EL (cell line): ENCODE results near the gene DNAJC28.
"Not testable (repeated sequence)": the region's sequence is repeated elsewhere in the genome, so short reads cannot be mapped to it uniquely, and the experiment has no call there.

Source experiments
- DNase-seq: peaks from one replicate; pipeline ENCODE4 v3.0.0-alpha.2; 2016

Gene DNAJC28

DNA sequence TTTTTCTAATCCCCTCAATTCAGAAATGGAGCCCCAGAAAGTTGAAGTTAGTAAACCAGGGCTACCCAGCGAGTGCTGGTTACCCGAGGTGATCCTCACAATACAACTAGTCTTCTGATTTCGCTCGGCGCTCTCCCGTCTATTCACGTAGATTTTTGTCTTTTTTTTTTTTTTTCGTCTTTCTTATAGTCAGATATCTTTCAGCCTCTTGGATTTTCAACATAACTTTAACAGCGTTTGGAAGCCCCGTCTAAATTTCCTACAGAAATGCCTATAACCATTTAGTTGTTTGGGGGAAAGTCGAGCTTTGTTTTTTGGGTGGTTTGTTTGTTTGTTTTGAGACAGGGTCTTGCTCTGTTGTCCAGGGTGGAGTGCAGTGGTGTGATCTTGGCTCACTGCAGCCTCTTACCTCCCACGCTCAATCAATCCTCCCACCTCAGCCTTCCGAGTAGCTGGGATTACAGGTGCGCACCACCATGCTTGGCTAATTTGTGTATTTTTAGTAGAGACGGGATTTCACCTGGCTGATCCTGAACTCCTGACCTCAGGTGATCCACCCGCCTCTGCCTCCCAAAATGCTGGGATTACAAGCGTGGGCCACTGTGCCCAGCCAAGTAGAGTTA is 10.9 kb downstream of the DNAJC28 start:
- no peak for DNase-seq

DNA sequence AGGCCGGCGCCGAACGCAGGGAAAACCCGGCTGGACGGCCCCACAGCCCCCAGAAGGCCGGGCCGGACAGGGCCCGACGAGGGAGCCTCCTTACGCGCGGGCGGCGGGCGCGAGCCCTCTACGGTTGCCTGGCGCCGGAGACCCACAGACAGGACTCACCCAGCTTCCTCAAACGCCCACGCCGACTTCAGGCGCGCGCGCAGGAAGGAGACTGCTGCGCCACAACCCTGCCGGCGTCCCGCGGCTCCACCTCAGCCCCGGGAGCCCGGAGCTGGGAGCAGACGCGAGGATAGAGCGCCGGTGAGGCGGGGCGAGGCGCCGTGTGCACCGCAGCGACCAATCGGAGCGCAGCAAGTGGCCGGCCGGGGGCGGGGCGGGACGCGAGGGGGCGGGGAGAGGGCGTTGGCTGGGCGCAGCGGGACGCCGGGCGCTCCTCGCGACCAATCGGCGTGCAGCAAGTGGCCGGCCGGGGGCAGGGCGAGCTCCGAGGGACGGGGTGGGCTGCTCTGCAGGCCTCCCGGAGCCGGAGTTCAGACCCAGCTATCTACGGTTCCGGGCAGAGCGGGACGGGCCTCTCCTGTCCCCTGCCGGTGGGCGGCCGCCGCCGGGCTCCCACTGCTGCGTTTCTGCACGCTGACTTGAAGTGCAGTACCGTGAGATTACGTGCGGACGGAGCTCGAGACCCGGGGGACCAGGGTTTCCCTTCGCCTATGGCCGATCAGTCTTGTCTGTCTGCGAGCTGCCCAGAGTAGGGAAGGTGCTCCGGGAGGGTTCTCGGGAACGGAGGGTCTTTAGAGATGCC is 11.6 kb downstream of the DNAJC28 start, which contains the start of gene TMEM50B:
Gene TMEM50B (minus strand): TSS at position 296 of the 802 bp plus-strand sequence. CDS start 11,089 bp downstream, outside the sequence.
- DNase-seq = peak; percentile 97

DNA sequence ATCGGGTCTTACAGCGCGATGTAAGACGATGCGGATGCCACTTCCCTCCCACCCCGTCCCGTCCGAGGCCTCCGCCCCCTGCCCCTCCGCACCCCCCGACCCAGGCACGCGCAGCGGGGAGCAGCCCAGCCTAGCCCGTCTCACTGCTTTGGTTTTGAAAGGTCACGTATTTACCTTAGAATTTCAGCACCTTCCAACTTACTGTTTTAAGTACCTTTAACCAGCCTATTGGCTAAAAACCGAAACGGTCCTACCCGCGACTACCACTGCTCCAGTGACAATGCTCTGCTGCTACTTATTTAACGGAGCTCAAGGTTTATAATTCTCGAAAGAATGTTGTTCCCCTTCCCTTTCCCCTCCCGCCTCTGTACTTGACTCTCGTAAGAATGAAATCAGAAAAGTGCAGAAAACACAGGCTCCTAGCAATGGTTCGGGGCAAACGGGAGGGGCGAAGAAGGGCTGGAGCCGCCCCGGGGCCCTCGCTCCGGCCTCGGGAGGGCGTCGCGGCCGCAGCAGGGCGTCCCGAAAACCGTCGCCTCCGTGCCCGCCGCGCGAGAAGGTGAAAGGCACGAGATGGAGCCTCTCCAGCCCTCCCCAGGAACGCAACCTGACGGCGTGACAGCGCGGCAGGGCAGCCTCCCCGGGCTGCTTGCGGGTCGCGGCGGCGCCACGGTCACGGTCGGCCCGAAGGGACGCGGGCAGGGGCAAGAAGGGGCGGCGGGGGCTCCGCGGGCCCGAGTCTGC is 12.4 kb downstream of the DNAJC28 start:
- DNase-seq = peak; percentile 42

DNA sequence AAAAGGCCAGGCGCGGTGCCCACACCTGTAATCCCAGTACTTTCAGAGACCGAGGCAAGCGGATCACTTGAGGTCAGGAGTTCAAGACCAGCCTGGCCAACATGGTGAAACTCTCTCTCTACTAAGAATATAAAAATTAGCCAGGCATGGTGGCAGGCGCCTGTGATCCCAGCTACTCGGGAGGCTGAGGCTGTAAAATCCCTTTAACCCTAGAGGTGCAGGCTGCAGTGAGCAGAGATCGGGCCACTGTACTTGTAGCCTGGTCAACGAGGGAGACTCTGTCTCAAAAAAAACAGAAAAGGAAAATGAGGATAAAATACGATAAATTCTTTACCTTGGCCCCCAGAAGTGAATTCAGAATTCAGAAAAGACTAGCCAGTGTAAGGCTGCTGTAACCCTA is 13.3 kb downstream of the DNAJC28 start:
- no peak for DNase-seq

DNA sequence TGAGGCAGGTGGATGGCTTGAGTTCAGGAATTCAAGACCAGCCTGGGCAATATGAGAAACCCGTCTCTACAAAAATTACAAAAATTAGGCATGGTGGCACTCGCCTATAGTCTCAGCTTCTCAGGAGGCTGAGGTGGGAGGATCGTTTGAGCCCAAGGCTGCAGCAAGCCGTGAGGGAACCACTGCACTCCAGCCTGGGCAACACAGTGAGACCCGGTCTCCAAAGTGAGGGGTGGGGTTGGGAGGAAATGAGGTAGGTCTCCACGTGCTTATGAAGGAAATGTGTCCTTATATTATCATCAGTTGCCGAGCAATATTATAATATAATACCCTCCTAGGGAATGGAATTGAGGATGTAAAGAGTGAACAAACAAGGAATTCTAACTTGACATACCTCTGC is 14.4 kb downstream of the DNAJC28 start:
- DNase-seq = no peak

DNA sequence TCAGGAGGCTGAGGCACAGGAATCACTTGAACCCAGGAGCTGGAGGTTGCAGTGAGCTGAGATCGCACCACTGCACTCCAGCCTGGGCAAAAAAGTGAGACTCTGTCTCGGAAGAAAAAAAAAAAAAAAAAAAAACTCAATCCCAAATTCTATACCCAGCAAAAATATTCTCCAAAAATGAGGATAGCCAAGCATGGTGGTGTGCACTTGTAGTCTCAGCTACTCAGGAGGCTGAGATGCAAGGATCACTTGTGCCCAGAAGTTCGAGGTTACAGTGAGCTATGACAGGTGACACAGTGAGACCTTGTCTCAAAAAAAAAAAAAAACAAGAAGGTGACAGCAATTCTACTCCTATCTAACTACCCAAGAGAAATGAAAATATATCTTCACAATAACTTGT is 18.2 kb downstream of the DNAJC28 start:
- DNase-seq = no peak

DNA sequence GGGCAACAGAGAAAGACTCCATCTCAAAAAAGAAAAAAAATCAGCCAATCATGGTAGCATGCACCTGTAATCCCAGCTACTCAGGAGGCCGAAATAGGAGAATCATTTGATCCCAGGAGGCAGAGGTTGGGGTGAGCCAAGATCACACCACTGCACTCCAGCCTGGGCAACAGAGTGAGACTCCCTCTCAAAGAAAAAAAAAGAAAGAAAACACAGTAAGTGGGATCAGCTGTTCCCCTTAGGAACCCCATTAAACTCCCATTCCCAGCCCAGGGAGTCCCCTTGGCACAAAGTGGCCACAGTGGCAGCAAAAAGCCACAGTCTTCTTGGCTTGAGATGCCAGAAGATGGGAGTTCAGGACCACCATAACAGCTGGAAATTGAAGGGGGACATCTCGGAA is 20.8 kb downstream of the DNAJC28 start:
- no peak for DNase-seq

DNA sequence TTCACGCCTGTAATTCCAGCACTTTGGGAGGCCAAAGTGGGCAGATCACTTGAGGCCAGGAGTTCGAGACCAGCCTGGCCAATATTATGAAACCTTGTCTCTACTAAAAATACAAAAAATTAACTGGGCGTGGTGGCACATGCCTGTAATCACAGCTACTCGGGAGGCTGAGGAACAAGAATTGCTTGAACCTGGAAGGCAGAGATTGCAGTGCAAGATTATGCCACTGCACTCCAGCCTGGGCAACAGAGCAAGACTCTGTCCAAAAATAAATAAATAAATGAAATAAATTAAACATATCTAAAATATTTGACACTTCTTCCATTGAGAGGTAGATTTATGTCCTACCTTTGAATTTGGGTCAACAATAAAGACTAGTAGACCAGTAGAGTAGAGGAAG is 22.3 kb downstream of the DNAJC28 start:
- DNase-seq = not testable (repeated sequence)

DNA sequence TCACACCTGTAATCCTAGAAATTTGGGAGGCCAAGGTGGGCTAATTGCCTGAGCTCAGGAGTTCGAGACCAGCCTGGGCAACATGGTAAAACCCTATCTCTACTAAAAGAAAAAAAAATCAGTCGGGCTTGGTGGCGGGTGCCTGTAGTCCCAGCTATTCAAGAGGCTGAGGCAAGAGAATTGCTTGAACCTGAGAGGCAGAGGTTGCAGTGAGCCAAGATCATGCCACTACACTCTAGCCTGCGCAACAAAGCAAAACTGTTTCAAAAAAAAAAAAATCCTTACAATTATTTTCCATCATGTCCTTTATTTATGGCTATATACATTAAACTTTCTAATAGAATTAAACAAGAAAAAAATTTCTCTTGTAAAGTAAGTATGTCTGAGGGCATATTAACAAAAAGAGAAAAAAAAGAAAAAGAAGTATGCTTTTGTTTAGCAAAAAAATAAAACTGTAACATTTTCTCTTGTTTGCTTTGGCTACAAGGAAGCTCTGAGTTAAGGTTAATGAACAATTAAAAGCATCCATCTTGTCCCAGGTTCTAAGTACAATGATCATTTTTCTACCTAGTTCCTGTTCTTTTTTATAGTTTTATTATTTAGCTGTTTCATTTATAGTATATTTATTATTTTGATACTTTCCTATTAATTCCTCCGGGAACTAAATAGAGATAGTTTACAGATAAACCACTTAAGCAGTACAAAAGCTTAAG is 29.8 kb downstream of the DNAJC28 start:
- DNase-seq = no peak

DNA sequence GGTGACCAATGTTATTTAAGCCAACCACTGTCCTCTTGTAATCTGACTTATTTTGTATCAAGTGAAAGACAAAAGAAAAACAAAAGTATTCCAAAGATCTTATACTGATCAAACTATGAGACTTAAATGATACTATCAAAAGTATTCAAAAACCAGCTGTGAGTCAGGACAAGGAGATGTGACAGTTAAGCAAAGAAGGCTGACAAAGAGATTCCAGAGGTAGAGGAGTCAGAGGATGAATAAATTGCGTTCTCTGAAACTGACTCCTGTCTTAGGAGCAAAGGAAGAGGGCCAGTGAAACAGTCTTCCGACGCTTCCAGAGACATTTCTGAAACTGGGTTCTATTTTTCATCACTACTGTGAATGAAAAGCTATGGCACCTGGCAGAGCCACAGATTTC is 32.7 kb downstream of the DNAJC28 start:
- peak; percentile 25 for DNase-seq

DNA sequence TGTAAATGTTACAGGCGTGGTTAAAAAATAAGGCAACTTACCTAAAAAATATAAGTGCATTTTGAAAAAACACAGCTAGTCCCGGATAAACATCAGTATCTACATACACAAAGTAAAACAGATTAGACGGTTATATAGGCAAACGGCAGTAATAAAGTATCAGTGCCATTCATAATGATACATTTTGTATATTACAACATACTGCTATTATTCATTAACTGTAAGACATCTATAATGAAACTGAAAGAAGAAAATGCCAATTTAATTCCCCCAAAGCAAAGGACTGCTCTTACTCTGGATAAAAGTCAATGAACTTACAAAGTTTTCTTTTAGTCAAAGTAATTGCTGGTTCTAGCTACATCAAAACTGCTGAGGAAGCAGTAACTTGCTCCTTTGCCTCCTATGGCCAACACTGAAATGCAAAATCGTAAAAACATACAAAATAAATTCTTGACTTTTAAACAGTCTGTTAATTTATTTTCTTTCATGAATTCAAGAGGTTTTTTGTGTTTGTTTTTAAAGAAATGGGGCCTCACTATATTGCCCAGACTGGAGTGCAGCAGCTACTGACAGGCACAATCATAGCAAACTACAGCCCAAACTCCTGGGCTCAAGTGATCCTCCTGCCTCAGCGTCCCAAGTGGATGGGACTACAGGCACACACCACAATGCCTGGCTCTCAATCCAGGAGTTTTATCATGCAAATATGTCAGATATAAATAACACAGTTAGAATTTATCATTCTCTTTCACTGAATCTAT is 35.6 kb downstream of the DNAJC28 start:
- DNase-seq = no peak

DNA sequence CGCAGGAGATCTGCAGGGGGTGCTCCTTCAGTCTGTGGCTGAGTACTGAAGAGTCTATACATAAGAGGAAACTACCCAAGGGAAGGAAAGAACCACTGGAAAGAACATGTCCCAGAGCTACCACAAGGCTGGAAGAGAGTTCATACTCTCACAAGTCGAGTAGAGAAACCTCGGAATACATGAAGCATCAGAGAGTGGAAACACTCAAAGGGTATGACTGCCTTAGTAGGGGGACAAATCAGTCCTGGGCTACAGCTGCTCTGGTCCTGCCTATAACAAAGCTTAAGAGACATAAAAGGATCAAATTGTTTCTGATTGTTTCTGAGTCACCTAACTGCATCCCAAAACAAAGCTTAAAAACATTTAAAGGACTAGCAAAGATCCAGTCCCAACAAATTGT is 39.2 kb downstream of the DNAJC28 start:
- no peak for DNase-seq

DNA sequence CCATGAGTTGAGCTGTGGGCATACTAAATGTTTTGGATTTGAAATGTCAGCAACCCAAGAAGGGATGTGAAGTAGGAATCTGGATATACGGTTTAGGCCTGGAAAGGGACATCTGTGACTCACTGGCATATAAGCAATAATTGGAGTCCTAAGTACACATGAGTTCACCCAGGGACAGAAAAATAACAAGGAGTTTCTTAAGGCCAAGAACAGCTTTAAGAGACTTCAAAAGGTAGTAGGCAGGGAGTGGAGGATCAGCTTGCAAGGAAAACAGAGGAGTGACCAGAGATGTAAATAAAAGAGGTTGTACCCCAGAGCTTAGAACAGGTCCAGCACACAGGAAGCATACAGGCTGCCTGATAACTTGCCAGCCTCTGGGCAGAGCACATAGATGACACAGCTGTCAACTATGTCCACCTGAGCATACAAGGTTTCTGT is 39.9 kb downstream of the DNAJC28 start:
- no peak for DNase-seq

DNA sequence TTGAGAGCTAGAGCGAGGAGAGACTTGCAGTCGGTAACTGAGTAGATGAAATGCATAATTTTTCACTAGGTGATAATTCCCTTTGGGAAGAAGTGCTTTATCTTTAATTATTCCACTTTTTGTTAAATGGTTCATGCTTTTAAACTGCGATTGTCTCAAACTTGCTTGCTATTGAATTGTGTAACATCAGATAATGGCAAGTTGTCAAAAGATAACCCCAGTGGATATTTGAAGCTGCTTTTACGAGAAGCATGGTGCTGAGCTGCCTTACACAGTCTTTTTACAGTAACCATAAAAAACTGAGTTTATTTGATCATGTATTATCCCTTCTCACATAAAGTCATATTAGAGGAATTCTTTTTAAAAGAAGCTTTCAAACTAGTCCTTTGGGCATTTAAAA is 41.9 kb downstream of the DNAJC28 start:
- DNase-seq = no peak

DNA sequence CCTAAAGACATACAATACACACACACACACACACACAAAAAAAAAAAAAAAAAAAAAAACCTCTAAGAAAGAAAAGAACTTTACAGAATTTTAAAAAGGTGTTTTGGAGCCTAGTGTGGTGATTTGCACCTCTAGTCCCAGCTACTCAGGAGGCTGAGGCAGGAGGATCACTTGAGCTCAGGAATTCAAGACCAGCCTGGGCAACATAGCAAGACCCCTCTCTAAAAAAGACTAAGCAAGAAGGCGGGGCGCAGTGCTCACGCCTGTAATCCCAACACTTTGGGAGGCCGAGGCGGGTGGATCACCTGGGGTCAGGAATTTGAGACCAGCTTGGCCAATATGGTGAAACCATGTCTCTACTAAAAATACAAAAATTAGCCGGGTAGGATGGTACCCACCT is 44.9 kb downstream of the DNAJC28 start:
- DNase-seq = not testable (repeated sequence)

DNA sequence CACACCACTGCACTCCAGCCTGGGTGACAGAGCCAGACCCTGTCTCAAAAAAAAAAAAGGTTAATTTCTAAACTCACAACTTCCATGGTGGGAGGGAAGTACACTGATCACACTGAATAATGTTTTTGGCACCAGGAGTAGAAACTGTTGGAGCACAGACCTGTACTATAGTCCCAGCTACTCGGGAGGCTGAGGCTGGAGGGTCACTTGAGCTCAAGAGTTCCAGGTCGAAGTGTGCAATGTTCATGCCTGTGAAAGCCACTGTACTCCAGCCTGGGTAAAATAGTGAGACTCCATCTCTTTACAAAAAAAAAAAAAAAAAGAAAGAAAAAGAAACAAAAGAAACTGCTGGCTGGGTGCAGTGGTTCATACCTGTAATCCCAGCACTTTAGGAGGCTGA is 47.0 kb downstream of the DNAJC28 start:
- no peak for DNase-seq

DNA sequence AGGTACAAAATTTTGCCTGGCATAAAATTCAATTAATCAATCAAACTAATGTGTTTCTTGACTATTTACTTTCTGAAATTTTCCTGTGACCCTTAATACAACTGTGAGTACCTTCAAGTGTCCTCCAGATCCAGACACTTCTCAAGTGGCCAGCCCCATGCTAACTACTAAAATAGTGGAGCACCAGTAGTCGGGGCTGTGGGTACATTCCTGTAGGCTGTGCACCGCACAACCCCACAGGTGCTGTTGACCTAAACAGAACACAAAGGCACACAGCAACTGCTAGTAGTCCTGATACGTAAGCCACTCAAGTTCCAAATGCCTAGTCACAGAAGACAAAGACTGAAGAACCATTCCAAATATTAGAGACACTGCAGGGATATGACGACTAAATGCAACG is 48.3 kb downstream of the DNAJC28 start:
- DNase-seq = no peak

DNA sequence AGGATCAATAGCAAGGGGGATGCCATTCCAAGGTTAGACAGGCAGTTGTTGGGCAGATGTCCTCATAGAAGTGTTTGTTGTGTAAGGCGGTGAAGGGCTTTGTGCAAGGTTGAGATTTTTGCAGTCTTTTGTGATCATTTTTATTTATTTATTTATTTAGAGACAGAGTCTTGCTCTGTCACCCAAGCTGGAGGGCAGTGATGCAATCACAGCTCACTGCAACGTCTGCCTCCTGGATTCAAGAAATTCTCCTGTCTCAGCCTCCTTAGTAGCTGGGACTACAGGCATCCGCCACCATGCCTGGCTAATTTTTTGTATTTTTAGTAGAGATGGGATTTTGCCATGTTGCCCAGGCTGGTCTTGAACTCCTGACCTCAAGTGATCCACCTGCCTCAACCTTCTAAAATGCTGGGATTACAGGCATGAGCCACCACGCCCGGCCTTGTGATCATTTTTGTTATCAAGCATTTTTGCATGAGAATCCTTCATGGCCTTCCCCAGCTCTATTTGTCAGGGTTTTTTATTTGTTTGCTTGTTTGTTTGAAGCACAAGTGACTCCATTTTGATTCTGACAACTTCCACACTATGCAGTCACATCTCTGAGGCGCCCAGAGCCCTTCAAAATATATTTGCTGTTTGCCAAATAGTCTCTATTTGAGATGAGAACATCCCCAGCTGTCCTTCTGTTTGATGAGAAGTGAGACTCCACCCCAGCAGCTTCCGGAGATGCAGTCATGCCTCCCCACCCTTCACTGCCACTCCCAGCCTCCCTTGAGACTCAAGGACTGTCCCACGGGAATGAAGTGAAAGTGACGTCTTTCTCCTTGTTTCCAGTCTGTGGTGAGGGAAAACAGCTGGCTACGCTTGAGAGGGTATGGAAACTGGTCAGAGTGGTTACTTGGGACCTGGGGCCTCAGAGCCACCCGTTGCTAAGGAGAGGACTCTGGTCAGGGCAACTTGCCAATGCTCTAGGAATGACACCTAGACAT is 49.7 kb downstream of the DNAJC28 start:
- DNase-seq = peak; percentile 66
